Esophagus (tissue), 2 donors: ENCODE results near the gene LYL1. TPM values are rescaled to one million over a fixed set of nuclear protein-coding genes. Genes with fewer than 3 reads are reported as not detected.
A peak's percentile ranks its signal among the peaks of the same experiment; 100 is the strongest.

Source experiments
- H3K27ac ChIP-seq, 2 donors: one replicate each; pipeline ENCODE4 v1.5.1; 2013; ENCODE audit warnings: low read depth in 2 of 2, mild to moderate bottlenecking in 2 of 2, inconsistent platforms in 1 of 2, low read length in 1 of 2, moderate library complexity in 1 of 2
- H3K27me3 ChIP-seq, 2 donors: one replicate each; pipeline ENCODE4 v1.6.1; 2013; ENCODE audit warnings: low read length in 2 of 2, control low read depth in 1 of 2, mild to moderate bottlenecking in 1 of 2; ENCODE audit not compliant: insufficient read depth in 2 of 2, control insufficient read depth in 1 of 2
- H3K36me3 ChIP-seq, 2 donors: one replicate each; pipeline ENCODE4 v1.6.1; 2013; ENCODE audit warnings: low read length in 1 of 2; ENCODE audit not compliant: control insufficient read depth in 2 of 2, insufficient read depth in 2 of 2
- H3K4me1 ChIP-seq, 2 donors: one replicate each; pipeline ENCODE4 v1.6.1; 2013; ENCODE audit warnings: low read length in 1 of 2; ENCODE audit not compliant: control insufficient read depth in 2 of 2, insufficient read depth in 2 of 2
- H3K4me3 ChIP-seq, 2 donors: one replicate each; pipeline ENCODE4 v1.5.1; 2013; ENCODE audit warnings: low read length in 2 of 2, mild to moderate bottlenecking in 2 of 2, low read depth in 1 of 2, moderate library complexity in 1 of 2
- H3K9me3 ChIP-seq, 2 donors: one replicate each; pipeline ENCODE4 v1.6.1; 2013; ENCODE audit warnings: mild to moderate bottlenecking in 2 of 2, low read depth in 1 of 2, low read length in 1 of 2, moderate library complexity in 1 of 2; ENCODE audit not compliant: control insufficient read depth in 2 of 2, insufficient read depth in 1 of 2
- WGBS, 2 donors: extraction: QIAGEN DNeasy Blood & Tissue Kit; methylation state at CpG; one replicate each; pipeline ENCODE4 v1.1.7; 2013; 5-methylcytosine and 5-hydroxymethylcytosine counted together
- polyA plus RNA-seq, 2 donors: library from polyadenylated mRNA; stranded (reverse); fragments of 200-250 nt; gene quantifications; one replicate each; pipeline ENCODE4 v1.2.3, GENCODE V29; 2013
- donor health status: healthy with polysubstance abuse.
- donor health status: Bipolar disorder and iron deficiency.

Gene LYL1
- polyA plus RNA-seq, 2 donors = 1.5 to 1.9 TPM

GRCh38 chr19:13100031-13100588, 2.5 kb downstream of the LYL1 start:
- Histone ChIP-seq H3K9me3 (peaks cover 0 to 2% of the 10 kb centered on the region in 2 donors), H3K27me3 (no peaks in the 10 kb centered on the region), H3K36me3 (peaks cover 0 to 3% of the 10 kb centered on the region in 2 donors), H3K4me1 (peaks cover 0 to 23% of the 10 kb centered on the region in 2 donors), H3K27ac (peak overlapping the region; percentile 87 to 92), H3K4me3 (peak overlapping the region in 1 of 2 donors; percentile 54)
- WGBS, 2 donors = 63 to 66% methylated on average over 12 of the region's 12 CpGs

- 13 to 28% methylated on average over 60 to 77 of the region's 77 CpGs for WGBS, 2 donors
- Histone ChIP-seq H3K27ac (peak overlapping the region; percentile 87 to 92), H3K36me3 (peaks cover 0 to 3% of the 10 kb centered on the region in 2 donors), H3K9me3 (peaks cover 0 to 2% of the 10 kb centered on the region in 2 donors), H3K4me3 (peak overlapping the region; percentile 45 to 54), H3K27me3 (no peaks in the 10 kb centered on the region), H3K4me1 (peaks cover 0 to 23% of the 10 kb centered on the region in 2 donors)
Observed at GRCh38 chr19:13099073-13099999, 3.3 kb downstream of the LYL1 start.

DNA sequence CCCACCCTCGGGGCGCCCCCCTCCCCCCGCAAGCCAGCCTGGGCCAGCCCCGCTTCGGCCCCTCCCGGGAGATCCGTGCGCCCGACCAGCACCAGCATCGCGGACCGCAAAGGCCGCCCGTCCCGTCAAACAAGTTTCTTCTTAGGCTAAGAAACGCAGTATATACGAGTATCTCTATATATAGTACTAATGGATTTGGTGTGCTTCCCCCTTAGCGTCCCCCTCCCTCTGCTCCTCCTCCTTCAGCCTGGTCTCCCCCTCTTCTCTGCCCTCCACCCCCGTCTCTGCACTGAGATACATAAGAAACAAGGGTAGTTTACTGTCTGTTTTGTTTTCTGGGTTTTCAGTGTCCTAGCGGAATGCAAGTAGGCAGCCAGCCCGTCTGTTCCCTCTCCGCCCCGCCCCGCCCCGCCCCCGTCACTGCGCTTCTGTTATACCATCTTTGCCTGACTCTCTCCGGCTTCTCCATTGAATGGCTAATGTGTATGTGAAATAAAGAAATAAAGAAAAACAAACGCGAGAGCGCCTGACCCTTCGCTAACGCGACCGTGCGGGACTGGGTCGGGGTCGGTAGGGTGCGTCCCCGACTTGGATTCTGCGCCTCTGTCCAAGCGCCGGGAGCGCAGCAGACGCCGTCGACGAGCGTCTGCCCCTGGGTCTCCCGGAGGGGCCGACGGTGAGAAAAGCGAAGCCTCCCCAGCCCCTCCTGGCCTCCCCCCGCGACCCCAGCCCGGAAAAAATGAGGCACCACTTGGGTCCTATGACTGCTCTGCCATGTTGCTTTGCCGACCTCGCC, 4.2 kb downstream of the LYL1 start:
- 7 to 12% methylated on average over 48 to 58 of the region's 58 CpGs for WGBS, 2 donors

GRCh38 chr19:13097463-13098258, 5.0 kb downstream of the LYL1 start:
- Histone ChIP-seq H3K4me1 (peaks cover 0 to 16% of the 10 kb centered on the region in 2 donors), H3K36me3 (peaks cover 0 to 5% of the 10 kb centered on the region in 2 donors), H3K27ac (peak overlapping the region; percentile 87 to 92), H3K9me3 (peaks cover 0 to 2% of the 10 kb centered on the region in 2 donors), H3K27me3 (no peaks in the 10 kb centered on the region), H3K4me3 (peak overlapping the region; percentile 25 to 45)
- 11 to 12% methylated on average over 60 to 69 of the region's 69 CpGs for WGBS, 2 donors

More for the DNA sequence above, 4.2 kb downstream of the LYL1 start:
- Histone ChIP-seq H3K36me3 (peaks cover 0 to 3% of the 10 kb centered on the region in 2 donors), H3K4me1 (peaks cover 0 to 23% of the 10 kb centered on the region in 2 donors), H3K9me3 (peaks cover 0 to 2% of the 10 kb centered on the region in 2 donors), H3K27me3 (no peaks in the 10 kb centered on the region), H3K4me3 (peak overlapping the region; percentile 45 to 54), H3K27ac (peak overlapping the region; percentile 87 to 92)

GRCh38 chr19:13097033-13097462, 5.6 kb downstream of the LYL1 start:
- Histone ChIP-seq H3K27ac (no peak overlapping the region), H3K9me3 (peaks cover 0 to 2% of the 10 kb centered on the region in 2 donors), H3K4me3 (no peak overlapping the region), H3K36me3 (peaks cover 0 to 5% of the 10 kb centered on the region in 2 donors), H3K4me1 (peaks cover 0 to 12% of the 10 kb centered on the region in 2 donors), H3K27me3 (no peaks in the 10 kb centered on the region)
- WGBS, 2 donors = 47 to 52% methylated on average over 20 of the region's 20 CpGs

- H3K4me1 ChIP-seq = peaks cover 0 to 12% of the 10 kb centered on the region in 2 donors
- H3K4me3 ChIP-seq = no peak overlapping the region
- peak overlapping the region; percentile 59 to 63 for H3K27ac ChIP-seq
- H3K9me3 ChIP-seq = peaks cover 0 to 2% of the 10 kb centered on the region in 2 donors
- WGBS, 2 donors = 54 to 57% methylated on average over 44 of the region's 44 CpGs
- no peaks in the 10 kb centered on the region for H3K27me3 ChIP-seq
- H3K36me3 ChIP-seq = peaks cover 0 to 5% of the 10 kb centered on the region in 2 donors
Observed at GRCh38 chr19:13095934-13096927, 6.4 kb downstream of the LYL1 start.

GRCh38 chr19:13095393-13095784, 7.3 kb downstream of the LYL1 start:
- Histone ChIP-seq H3K36me3 (peaks cover 0 to 5% of the 10 kb centered on the region in 2 donors), H3K9me3 (peaks cover 0 to 2% of the 10 kb centered on the region in 2 donors), H3K4me1 (peaks cover 0 to 12% of the 10 kb centered on the region in 2 donors), H3K27me3 (no peaks in the 10 kb centered on the region), H3K27ac (peak overlapping the region in 1 of 2 donors; percentile 33), H3K4me3 (no peak overlapping the region)
- WGBS, 2 donors = 66 to 74% methylated on average over 25 of the region's 25 CpGs

DNA sequence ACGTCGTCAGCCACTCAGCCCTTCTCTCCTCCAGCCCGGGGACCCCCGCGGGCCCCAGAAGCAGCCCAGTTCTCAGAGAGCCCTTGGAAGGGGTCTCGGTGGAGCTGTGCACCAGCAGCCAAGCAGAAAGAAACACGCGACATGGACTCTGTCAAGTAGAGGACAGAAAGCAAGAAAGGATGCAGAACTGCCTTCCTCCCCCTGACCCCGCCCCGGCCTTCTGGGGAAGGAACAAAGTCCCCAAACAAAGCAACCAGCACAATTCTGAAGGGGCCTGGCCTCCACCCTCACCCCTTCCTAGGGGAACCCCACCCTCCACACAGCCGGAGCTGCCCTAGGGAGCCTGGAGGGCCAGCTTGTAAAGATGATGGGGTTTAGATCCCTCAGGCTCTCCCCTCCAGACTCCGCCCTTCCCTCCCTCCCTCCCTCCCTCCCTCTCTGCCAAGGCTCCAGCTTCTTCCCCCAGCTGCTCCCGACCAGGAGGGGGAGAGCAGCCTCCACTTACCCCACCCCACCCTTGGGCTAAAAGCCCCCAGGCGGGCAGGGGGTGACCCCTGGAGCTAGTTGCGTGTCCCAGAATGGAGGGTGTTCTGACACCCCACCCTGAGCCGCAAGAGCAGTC, 7.8 kb downstream of the LYL1 start:
- Histone ChIP-seq H3K4me3 (no peak overlapping the region), H3K9me3 (no peaks in the 10 kb centered on the region), H3K27ac (no peak overlapping the region), H3K27me3 (no peaks in the 10 kb centered on the region), H3K36me3 (peaks cover 0 to 10% of the 10 kb centered on the region in 2 donors), H3K4me1 (peaks cover 0 to 10% of the 10 kb centered on the region in 2 donors)
- WGBS, 2 donors = 58 to 64% methylated on average over 15 to 16 of the region's 16 CpGs
